Renal cortex interstitium (tissue), 11 donors: Measurements from ENCODE around the gene PERCC1. TPM values are rescaled to one million over a fixed set of nuclear protein-coding genes. Genes with fewer than 3 reads are reported as not detected.
A peak's percentile ranks its signal among the peaks of the same experiment; 100 is the strongest.

Experiments used
- DNase-seq, 11 donors: peaks; one replicate each; pipeline ENCODE4 v3.0.0-alpha.2; 2013; ENCODE audit warnings: low read depth in 9 of 11, low spot score in 4 of 11; ENCODE audit errors: extremely low read depth in 1 of 11
- polyA plus RNA-seq, 3 donors: library from polyadenylated mRNA; unstranded; fragments of 120-200 nt; gene quantifications; one replicate each; pipeline ENCODE4 v1.2.1, GENCODE V29; 2013; ENCODE audit not compliant: insufficient read length in 3 of 3

Gene PERCC1
- polyA plus RNA-seq, 3 donors = not detected

DNA sequence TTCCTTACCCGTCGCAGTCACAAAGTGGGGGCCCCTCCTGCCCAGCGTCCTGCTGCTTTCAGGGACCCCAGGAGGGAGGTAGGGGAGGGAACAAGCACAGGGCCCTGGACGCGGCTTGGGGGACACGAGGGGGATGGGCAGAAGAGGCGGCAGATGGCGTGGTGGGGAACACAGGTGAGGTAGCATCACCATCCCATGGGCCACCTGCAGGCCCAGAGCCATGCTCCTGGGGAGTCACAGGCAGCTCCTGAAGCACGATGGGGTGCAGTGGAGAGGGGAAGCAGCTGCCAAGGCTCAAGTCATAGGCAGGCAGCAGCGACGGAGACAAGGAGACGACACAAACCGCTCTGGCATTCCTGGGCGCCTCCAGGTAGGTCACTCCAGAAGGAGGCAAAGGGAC is 27.1 kb upstream of the PERCC1 start:
- DNase-seq = no peak

DNA sequence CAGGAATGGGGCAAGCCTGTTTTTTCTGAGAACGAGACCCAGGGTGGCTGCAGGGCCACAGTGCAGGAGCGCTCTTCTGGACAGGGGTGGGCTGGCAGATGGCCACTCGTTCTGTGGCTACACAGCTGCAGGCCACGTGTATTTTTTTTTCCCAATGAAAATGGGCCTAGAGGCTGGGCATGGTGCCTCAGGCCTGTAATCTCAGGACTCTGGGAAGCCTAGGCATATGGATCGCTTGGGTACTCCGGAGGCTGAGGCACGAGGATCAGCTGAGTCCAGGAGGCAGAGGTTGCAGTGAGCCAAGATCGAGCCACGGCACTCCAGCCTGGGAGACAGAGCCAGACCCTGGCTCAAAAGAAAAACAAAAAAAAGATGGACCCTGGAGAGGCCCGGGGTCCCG is 23.1 kb upstream of the PERCC1 start:
- no peak for DNase-seq

DNA sequence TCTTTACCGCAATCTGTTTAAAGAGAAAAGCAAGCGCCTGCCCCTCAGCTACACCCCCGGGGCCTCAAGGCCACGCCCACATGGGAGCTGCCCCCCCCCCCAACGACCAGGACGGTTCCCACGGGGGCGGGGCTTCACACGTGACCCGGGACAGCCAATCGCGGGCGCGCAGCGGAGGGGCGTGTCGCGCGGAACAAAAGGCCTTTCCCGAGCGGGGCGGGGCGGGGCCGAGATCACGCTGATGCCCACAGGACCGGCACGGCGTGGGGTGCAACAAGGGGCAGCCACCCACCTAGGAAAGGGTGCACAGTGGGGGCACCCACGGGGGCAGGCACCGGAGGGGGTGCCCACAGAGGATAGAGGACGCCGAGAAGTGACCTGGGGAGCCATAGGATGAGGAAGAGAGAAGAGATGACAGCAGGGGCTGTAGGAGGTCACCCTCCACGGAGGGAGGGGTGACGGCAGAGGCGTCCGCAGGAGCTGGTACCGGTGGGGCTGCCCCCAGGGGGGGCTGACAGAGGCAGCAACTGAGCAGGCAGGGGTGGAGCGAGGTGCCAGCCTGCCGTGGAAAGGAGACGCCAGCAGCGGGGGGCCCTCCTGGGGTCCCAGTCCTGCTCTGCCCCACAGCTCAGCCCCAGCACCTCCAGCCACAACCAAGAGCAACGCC is 22.6 kb upstream of the PERCC1 start:
- peak in 10 of 11 donors; percentile 68 to 88 (median 83) for DNase-seq

DNA sequence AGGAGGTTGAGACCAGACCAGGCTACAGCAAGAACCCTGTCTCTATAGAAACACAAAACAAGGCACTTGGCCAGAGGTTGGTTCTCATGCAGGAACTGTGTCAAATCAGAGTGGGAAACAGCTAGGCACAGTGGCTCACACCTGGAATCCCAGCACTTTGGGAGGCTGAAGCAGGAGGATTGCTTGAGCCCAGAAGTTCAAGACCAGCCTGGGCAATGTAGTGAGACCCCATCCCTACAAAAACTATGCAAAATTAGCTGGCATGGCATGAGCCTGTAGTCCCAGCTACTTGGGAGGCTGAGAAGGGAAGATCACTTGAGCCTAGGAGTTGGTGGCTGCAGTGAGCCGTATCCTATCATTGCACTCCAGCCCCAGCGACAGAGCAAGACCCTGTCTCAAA is 18.0 kb upstream of the PERCC1 start:
- no peak for DNase-seq

DNA sequence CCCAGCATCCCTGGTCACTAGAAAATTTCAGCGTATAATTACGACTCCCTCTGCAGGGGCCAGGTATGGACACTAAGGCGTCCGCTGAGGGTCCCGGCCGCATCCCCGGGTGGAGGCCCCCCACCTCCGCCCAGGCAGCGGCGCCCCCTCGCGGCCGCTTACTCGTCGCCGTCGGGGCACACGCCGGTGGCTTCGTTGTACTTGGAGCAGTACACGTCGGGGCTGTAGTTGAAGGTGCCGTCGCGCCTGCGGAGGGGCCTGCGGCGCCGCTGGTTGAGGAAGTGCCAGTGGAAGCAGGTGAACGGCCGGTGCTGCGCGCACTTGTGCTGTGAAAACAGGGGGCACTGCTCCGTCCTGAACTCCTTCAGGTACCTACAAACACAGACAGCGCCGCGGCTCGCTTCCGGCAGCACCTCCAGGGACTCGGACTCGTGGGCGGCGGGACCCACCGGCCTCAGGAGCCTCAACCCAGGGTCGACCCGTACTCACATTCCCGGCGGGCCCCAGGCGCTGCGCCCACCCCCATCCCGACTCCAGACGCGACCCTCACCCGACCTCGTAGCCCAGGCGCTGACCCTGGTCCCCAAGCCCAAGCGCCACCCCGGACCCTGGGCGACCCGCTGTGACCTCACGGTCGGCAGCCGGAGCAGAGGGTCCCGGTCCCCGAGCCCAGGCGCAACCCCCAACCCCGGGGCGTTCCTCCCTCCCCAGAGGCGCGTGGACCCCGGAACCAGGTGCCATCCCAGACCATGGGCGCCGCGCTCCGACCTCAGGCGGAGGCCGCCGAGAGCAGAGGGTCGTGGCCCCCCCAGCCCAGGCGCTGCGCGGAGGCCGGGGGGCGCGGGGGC is 17.0 kb upstream of the PERCC1 start:
- peak in 1 of 11 donors; percentile 30 for DNase-seq

DNA sequence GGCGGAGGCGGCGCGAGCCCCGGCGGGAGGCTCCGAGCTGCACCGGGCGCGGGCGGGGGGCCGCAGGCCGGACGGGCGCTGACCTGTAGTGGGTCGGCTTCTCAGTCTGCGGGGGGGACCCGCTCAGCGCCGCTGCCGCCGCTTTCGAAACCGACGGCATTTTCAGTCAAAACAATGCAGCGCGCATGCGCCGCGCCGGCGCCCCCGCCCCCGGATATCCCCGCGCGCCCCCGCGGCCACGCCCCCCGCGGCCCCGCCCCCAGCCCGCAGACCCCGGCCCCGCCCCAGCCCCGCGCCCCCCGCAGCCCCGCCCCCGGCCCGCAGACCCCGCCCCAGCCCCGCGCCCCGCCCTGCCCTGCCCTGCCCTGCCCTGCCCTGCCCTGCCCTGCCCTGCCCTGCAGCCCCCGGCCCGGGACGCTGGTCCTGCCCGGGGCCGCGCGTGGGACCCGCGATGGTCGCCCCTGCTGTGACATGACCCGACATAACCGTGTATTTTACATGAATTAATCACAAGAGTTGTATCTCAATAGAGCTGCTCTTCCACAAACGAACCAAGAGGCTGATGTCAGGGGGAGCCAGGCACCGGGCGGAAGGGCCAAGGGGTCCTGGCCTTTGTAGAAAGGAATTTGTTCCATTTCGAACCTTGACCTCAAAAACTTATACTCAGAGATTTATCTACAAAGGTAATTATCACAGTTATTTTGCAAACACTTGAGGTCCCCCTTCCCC is 16.2 kb upstream of the PERCC1 start, which contains the start of gene UNKL:
UNKL (minus strand) TSS at position 173 of the 729 bp plus-strand sequence; CDS start at position 160, 13 bp downstream.
- DNase-seq = peak in 2 of 11 donors; percentile 35 to 45

DNA sequence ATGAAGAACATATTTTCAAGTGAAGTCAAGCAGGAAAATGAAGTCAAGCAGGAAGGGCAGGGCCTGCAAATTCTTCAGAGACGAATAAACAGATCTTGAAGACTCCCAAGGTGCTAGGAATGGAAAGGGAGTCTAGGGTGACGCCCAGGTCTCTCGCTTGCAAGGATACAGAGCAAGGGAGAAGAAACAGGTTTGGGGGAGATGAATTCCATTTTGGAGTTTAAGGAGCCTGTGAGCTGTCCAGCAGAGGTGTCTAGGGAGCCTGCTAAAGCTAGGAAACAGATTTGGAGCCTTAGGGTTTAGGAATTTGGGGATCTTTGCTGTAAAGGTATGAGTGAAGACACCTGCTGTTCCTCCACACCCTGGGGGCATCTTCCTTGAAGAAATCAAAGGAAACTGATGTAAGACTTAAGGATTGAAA is 14.3 kb upstream of the PERCC1 start:
- DNase-seq = no peak

DNA sequence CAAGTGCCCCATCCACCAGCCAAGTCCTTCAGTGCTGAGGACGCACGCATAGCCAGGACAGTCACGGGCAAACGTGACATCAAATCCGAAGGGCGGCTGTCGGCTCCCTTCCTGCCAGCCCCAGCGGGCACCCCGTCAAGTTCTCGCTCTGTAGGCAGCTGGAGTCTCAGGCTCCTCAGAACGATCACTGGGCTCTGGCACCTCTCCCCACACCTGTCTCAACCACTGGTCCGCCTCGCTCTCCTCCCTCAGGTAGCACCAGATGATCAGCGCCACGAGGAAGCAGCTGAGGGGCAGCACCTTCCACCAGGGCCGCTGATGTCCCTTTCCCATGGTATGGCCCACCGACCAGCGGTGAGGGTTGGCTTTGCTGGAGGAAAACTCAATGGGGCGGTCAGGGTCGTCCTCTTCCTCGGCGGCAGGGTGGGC is 10.8 kb upstream of the PERCC1 start:
- no peak for DNase-seq

DNA sequence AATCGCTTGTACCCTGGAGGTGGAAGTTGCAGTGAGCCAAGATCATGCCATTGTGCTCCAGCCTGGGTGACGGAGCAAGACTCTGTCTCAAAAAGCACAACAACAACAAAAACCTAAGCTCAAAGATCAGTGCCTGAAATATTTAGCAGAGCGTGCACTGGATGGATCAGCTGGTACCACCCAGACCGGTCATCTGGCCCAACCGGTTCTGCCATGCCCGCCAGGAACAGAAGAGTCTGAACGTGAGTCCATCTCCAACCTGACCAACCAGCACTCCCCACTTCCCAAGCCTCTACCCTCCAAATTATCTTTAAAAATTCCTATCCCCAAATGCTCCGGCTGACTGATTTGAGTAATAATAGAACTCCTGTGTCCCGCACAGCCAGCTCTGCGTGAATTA is 8.8 kb upstream of the PERCC1 start:
- DNase-seq = no peak

DNA sequence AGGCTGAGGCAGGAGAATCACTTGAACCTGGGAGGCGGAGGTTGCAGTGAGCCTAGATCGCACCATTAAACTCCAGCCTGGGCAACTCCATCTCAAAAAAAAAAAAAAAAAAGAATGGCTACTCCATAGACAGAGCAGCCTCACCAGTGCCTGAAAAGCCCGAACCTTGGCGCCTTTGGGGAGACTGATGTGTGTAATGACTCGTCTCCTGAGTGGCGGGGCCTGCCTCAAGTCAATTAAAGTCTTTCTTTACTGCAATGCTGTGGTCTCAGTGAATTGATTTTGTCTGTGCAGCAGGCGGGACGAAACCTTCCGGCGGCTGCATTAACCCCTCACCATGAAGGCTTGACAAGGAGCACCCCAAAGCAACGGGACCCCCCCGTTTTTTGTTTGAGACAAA is 6.8 kb upstream of the PERCC1 start:
- no peak for DNase-seq

DNA sequence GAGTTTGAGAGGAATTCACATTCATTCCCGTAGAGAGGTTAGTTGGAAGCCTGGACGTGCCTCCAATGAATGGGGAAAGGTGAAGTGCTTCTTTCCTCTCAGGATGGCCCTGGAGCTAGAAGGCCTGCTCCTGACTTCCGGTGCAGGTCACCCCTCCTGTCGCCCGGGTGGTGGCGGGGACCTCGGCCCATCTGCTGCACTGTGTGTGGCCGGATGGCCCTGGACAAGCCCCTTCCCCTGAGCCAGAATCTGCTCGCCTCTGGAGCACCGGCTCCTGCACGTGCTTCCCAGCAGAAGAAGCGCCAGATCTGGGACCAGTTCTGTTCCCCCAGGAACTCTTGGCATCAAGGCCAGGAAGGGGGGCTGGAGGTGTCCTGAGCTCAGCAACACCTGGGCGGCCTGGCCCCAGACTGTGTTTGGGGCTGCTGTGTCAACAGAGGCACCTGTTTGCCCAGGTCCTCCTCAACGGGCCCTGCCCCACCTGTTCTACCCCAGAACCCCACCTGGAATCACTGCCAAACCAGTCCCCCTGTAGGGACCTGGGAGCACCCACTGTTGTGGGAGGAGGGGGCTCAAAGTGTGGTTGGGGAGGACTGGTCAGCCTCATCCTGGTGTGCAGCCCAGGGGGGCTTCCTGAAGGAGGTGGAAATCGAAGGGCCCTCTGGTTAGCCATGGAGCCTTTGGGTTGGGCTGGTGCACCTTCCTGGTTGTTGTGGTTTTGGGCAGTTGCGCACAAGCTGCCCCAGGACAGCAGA is 5.1 kb upstream of the PERCC1 start:
- DNase-seq = no peak

DNA sequence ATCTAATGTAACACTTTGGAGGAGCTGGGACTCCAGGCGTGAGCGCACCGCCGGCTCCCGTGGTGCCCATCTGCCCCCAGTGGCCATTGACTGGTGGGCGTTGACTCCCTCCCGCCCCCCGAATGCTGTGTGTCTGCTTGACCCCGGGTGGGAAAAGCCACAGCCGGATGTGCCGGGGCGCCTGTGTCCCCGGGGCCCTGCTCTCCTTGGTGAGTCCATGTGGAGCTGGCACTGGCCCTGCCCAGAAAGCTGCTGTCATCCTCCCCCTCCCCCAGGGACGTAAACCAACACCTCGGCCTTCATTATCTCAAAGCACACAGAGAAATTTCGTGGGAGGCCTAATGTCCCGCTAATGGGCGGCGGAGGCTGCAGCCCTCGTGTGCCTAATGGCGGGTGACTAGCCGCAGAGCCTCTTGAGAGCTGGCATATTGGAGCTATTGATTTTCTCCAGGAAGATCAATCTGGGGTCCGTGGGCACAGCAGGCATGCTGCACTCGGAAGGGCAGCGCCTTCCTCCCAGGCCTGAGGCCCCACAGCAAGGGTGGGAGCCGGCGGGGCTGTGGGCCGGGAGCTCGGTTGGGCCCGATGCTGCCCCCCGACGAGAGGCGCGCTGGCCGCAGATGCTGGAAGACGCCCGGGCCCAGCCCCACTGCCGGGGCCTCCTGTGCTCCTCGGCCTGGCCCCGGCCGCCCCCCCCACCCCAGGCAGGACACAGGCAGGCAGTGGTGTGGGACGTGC is 4.0 kb upstream of the PERCC1 start:
- DNase-seq = peak in 2 of 11 donors; percentile 51 to 66

DNA sequence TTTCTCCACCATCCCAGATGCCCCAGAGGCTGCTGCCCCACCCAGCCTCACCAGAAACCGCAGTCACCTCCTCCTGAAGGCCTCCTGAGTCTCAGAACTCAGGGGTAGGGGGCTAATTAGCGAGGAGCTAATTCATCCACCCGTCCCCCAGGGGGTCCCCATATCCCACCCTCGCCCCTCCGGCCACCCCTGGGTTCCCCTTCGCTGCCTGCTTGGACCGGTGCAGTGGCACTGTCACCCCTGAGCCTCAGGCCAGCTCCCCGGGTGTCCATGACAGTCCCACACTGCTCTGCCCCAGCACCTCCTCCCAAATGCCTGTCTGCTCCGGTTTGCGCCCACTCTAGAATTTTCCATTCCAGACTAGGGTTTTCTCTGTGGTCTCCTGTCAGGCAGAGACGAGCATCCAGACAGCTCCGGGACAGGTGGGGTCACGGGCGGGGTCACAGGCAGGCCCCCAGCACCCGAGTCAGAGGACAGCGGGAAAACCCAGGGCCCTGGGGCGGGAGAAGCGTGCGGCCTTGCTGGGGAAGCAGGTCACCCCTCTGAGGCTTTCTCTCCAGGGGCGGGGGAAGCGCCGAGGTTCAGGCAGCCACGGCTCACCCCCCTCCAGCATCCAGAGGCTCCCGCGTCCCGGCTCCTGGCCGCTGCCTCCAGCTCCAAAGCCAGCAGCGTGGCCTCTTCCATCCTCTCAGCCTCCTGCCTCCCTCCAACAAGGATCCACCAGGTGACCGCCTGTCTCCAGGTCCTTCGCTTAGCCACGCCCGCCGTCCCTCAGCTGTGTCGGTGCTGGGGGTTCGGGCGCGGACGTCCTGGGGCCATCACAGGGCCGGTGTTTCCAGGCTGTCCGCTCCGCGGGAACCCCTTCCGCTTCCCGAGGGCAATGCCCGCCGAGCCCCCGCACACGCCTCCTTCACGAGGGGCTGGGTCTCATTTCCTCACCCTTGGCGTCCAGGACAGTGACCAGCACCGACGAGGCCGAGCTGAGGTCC is 3.1 kb upstream of the PERCC1 start:
- no peak for DNase-seq

DNA sequence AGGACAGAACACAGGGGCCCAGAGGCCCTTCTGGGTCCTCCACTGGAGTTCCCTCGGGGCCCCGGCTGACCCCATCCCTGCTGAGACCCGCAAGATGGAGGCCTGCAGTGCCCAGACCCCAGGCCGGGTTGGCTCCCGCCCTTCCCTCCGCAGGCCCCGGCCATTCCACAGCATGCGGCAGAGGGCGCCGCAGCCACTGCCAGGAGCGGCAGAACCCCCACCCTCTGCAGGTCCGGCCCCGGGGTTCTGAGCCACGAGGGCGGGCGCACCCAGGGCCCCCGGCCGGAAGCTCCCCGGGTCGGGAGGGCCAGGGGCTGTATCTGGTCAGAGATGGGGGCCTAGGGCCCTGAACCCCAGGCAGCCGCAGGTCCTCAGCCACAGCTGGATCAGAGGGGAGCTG is 2.4 kb upstream of the PERCC1 start:
- DNase-seq = no peak

DNA sequence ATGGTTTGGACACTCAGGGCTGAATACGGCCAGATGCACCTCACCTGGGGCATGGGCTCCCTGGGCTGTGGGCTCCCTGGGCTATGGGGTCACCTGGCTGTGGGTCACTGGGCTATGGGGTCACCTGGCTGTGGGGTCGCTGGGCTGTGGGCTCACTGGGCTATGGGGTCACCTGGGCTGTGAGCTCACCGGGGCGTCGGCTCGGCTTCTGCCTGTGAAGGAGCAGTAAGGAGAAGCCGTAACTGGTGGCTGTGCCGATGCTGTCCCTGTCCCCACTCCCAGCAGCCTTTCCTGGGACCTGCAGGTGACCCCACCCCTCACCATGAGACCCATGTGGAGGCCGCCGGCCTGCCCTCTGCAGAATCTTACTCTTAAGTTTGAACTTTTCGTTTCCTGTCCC is 1.9 kb upstream of the PERCC1 start:
- DNase-seq = no peak

DNA sequence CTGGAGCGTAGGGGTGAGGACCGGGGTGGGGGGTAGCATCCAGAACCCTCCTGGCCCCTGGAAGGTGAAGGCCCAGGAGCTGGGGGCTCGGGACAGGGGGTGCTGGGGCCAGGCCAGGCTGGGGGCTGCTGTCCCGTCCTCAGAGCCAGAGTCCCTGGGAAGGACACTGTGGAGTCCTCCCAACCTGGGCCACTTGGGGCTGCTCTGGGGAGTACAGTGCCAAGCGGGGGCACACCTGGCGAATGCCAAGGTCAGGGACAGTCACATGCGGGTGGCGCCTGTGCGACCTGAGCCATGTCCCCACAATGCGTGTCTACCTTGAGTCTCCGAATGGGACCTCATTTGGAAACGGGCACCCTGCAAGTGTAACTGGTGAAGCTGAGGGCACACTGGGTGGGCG is 1.2 kb upstream of the PERCC1 start:
- DNase-seq = no peak

DNA sequence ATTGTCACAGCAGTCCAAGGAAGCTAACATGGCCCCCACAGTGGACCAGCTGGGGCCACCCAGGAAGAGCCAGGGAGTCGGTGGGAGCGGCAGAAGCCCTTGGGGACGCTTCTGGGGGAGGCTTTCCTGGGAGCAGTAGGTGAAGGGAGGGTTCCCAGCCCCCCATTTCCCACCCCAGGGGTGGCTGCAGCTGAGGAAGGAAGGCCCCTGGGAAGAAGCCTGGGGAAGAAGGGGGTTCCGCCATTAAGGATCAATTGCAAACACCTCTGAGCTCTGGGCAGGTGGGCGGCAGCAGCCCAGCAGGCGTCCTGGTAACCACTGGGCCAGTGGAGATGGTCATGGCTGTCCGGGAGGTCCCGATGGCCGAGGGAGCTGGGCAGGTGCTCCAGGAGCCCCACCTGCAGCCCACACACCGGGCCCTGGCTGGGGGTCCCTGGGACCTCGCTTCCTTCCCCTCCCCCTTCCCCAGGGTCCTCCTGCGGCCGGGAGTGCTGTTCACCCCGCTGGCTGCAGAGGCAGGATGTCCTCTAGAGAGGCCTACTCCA is 592 bp upstream of the PERCC1 start:
- no peak for DNase-seq
